GM21515 (cell line): ENCODE data around the gene CELF2.

Experiments used
- ATAC-seq: cut with Tn5 transposase; IDR thresholded peaks from one replicate; pipeline ENCODE4 v1.9.1; 2021; ENCODE audit not compliant: unreplicated experiment

The CELF2 gene

DNA sequence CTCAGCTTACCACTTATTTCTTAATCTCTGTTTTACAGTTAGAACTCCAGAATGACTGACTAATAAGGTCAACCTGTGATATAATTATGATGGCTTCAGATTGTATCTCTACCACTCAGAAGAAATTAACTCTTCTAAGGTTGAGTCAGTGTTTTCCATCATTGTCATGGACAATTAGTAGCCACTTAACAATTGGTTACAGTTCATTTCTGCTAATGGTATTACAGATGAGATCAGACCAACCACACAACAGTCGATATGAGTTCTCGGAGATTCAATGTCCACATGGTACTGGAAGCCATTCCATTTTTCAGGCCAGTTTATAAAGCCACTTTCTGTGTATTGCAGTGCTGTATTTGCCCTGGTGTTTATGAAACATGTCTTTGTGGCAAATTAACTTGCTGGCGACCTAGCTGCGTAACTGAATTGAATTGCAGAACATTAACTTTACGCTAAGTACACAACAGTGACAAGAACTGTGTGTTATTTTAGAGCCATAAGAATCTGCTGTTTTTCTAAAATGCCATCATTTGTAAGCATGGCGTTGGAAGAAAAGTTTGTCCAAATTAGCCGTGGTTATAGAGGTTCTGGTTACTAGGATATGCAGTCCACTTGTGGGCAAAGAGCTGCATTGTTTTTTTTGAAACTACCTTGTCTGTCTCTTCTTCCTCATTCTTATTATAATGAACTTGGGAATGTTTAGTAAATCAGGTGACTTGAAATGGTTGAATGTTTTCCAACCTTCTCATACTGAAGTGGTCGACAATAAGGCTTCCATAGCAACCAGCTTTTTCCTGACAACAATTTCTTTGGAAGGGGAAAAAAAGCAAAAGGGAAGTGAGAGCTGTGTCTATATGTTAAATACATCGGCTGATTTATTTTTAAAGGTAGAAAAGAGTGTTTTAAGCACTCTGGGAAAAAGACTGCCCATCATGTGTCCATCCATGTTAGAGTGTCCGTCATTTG, 76.4 kb downstream of the CELF2 start:
- ATAC-seq, result no peak

DNA sequence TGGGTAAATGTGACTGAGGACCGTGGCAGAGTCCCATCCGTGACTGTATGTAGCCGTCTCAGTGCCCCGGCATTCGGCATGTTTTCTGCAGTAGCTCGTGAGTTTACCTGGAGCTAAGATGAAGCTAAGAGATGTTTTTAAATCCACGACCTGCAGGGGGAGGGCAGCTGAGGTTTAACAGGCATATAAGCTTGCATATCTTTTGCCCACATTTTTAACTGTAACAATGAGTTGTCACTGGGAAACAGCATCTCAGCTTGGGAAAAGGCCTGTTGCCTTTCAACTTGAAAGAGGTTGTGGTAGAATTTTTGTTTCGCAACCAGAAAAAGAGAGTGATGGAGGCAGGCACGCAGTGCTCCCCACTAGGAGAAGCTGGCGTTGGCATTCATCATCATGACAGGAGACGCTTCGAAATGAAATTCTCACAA, 77.7 kb downstream of the CELF2 start:
- ATAC-seq, result no peak

DNA sequence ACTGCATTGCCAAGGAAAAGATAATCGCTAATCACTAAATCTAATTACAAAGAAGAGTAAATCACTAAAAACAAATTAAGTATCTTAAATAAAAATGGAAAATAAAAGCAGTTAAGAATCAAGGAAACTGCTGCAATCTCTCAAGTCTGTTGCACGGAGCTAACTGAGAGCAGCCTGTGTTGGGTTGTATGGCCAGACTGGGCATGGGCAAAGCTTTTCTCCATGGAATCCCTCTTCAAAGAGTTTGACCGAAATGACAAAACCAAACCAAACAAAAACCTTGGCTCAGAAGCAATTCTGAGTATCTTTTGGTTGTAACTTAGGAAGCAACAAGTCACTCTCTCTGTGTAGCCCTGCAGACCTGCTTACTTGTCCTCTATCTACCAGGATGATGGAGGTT, 78.8 kb downstream of the CELF2 start:
- no peak for ATAC-seq

DNA sequence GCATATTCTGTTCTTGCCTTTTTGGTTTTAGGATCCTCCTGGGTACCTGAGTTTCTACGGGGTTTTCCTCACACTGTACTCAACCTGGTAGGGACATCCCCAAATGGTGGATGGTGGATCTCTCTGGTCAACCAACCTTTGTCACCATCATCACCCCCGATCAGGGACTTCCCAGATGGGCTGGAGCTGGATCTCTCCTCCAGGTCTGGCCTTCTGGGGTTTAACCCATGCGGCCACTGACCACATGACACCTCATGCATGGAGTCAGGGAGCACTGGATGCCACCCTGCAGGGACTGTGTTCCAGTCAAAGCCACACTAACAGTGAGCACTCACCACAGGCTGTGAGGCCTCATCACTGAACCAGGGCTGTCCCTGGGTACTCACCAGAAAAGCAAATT, 80.0 kb downstream of the CELF2 start:
- ATAC-seq, result no peak

DNA sequence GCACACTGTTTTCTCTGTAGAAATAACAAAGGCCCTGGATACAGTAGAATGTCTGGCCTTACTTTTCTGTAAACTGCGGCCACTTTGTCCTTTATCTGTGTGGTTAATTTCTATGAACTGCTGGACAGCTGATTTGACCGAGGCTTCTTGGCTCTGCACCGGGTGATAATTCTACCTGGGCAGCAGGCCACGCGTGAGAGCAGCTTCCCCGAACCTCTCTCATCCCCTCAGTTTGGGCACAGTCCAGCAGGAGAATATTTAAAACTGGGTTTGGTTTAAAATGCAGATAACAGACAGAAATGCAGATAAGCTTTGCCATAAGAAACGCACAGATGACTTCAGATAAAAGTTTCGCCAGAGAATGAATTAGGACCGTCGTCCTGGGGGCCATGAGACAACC, 81.0 kb downstream of the CELF2 start:
- no peak for ATAC-seq

DNA sequence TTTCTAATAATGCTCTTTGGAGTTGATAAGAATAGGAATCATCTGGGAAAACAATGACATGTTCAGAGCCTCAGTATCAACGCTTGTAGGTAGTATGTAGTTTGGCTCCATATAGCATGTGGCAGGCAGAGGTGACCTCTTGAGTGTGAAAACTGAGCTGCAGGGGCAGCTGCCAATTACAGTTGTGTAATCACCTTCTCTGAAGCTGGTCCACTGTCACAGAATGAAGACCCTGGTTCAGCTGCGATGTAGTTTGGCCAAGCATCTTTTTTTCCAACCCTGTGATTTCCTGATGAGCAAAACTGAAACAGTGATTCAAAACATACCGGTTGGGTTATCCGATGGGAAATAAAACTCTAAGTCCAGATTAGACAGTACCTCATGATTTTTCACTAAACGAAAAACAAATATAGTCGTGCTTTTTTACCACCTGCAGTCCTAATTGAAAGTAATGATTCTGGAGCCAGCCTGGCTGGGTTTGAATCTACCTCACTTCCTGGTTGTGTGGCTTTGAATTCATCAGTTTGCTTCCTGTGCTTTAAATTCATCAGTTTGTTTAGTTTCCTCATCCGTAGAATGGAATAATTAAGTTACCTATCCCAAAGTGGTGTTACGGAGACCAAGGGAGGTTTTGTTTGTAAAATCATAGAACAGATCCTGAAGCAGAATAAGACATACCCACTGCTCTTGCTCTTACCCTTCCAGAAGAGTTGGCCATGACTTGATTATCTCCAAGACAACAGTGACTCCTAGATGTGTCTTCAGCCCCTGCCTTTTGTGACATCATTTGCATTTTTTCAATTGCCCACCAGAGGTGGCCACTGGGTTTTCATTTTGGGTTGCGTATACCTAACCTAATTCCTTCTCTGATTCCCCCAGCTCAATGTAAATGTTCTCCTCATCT, 87.4 kb downstream of the CELF2 start:
- no peak for ATAC-seq

DNA sequence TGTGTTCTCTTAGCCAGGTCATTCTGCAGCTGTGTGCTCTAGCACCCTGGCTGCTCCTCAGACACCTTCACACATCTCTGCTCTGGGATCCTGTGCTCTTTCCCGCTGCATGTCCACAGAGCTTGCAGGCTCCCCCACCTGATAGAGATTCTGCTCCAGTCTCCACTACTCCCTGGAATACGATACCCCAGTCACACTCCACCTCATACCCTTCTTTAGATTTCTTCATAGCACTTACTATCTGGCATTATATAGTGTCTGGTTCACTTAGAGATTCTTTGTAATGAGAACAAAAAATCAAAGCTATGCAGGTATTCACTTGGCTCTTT, 88.0 kb downstream of the CELF2 start:
- ATAC-seq, result no peak

DNA sequence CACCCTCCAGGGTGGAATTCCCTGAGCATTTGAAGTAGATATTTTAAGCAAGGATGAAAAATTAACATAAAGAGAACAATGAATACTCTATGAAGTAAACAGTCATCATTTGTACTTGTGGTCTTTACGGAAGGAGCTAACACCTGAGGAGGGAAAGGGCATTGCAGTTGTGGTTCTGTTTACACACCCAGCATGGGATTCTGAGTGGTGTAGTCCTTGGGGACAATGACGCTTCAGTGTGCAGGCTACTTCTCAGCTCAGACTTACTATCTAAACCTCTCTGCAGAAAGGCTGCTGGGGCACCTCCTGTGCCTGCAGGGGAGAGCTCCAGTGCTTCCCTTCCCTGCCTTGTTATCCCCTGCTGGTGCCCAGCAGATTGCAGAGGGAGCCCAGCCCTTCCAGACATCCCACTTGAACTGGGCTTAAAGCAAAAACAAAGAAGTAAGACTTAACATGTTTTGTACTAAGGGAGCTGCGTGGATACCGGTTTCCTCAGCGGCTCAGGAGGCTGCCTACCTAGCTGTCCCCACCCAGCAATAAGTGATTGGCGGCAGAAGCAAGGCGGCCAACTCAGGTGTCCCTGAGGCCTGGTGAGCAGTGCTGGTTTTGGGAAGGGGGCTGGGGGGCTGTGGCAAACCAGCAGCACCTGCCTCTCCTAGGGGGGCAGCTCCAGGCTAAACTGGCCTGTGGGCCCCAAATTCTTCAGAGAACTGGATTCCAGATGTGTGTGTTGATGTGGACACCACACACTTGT, 89.1 kb downstream of the CELF2 start:
- no peak for ATAC-seq

DNA sequence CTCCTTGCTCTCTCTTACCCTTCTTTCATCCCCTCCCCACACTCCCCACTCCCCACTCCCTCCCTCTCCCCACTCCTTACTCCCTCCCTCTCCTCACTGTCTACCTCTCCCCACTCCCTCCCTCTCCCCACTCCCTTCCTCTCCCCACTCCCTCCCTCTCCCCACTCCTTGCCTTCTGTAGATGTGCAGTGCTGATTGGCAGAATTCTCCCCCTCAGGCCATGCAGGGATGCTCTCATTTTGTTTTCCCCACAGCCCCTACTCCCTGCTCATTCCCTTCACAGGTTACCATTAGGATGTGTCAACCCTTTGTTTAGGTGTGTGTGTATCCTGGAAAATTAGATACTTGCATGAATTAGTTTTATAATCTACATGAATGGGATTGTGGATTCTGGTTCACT, 90.3 kb downstream of the CELF2 start:
- ATAC-seq, result no peak

DNA sequence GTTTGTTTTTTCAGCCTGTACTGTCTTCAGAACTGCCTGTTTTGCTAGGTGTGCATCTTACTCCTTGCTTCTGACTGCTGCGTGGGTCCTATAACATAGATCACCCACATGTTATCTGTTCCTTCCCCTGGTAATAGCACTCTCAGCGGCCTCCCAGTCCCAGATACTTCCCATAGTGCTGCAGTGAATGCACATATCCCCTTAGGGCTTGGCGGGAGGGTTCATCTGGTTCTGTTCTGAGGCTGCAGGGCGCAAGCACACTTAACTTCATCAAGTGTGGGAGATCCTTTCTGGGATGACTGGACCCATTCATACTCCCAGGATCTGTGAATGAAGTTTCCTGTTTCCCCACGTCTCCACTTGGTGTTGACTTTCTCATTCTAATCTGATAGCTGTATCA, 90.7 kb downstream of the CELF2 start:
- ATAC-seq, result no peak

DNA sequence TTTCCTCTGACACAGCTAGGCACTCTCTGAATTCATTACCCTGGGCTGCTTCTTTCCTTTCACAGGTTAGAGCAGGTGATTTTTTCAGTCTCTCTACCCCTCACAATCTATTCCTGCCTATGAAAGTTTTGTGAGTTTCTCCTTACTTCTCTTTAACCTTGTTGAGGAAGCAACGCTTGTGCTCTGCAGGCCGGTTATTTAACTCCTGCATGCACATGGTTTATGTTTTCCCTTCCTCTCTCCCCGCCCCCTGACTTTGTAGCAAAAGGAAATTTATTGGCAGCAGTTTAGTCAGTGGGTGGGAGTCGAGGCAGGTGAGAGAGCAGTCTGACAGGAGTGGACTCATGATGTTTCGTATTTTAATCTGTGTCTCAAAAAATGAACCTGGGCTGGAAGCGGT, 91.9 kb downstream of the CELF2 start:
- ATAC-seq, result no peak

DNA sequence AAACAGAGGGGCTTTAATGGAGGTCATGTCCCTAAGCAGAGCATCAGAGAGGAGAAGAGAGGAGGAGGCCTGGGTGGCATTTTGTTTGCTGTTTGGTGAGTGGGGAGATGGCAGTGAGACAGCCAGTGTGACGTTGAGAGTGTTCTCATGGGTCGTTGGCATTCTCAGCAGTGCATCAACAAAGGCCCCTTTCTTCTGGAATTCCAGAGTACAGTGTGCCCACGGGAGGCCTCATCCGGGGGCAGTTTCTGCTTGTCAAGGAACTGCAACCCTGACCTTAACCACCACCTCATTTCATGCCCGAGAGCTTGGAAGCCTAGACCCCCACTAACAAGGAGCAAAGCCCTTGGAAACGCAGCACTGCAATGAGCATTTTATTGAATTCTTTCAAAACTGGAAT, 92.9 kb downstream of the CELF2 start:
- no peak for ATAC-seq

DNA sequence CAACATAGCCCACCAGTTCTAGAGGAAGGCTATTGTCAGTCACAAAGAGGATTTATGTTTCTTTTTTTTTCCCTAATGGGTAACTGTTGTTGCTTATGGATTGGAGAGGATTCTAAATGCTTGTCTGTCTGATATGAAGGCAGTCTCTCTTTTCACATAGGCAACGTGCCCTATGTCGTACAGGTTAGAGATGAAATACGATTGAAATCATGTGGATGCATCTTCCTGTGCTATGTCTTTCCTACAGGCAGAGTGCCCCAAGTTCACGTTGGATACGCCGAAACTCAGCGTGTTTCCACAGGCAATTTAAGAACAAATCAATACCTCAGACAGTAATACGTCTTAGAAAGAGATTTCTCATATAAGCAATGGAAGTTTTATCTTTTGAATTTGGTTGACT, 93.8 kb downstream of the CELF2 start:
- no peak for ATAC-seq

DNA sequence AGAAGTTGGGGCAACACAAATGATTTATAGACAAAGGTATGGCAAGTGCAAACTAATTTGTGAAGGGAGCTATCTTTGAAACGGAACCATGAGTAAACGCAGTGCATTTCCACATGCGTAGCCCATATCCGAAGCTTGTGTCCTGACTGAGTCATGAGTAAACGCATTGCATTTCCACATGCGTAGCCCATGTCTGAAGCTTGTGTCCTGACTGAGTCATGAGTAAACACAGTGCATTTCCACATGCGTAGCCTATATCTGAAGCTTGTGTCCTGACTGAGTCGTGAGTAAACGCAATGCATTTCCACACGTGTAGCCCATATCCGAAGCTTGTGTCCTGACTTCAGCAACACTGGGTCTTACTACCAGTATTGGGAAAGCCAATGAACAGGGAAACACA, 95.0 kb downstream of the CELF2 start:
- no peak for ATAC-seq

DNA sequence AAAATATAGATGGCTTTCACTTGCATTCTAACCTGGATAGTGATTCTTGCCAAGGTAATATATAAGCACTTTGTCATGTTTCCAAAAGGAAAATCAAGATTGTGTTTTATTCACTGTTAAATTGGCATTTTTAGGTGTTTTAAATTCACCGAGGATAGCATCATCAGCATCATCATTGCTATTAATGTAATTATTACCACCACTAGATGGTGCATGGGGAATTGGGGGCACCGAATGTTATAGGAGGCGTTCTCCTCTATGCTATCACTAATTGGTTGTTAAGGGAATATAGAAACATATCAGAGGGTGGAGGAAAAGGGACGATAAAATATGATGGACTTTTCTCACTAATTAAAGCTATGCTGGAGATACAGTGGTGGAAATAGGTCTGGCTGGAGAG, 95.5 kb downstream of the CELF2 start:
- ATAC-seq, result no peak

DNA sequence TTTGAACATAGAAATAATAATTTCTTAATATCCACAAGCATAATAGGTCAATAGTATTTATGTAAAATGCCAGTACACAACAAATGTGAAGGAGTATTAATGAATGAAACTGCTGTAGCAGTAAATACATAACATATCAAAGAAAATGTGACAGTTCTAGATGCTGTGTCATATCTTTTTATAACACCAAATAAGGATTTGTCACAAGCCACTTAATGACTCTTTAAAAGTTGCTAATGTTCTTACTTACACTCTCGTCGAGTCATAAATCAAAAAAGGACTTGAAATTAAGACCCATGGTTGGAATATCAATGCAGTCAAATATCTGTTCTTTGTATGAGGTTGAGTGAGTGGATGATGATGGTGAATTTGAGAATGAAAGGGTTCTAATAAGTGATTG, 96.6 kb downstream of the CELF2 start:
- ATAC-seq, result no peak

DNA sequence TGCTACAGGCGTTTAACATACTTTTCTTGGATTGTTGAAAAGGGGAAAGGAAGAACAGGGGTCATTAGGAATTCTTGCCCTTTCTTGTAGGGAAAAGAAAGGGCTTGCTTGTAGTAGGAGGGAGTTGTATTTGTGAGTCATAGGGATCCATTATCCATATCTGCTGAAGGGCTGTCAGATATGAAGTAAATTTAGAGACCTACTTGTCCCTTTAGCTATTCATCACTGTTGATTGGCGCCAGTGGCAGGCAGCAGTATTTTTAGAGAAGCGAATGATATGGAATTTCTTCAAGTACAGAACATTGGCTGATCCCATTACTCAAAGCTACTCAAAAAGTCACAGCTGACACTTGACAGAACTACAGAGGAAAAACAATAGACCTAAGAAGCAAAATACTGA, 97.7 kb downstream of the CELF2 start:
- no peak for ATAC-seq

DNA sequence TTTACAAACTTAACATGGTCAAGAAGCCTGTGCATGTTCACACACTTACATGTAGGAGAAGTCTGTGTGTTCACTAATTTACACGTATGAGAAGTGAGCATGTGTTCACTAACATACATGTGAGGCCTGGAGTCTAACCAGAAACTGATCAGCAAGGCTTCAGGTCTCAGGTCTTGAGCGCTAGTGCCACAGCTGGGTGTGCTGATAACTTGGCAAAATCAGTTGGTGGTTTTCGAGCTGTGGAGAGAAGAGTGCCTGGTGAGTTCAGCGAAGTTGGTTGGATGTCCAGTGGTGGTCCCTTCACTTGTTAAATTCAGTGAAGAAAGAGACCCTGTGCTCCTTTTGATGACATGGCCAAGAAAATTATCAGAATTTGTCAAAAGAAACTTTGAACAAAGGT, 98.7 kb downstream of the CELF2 start:
- no peak for ATAC-seq

DNA sequence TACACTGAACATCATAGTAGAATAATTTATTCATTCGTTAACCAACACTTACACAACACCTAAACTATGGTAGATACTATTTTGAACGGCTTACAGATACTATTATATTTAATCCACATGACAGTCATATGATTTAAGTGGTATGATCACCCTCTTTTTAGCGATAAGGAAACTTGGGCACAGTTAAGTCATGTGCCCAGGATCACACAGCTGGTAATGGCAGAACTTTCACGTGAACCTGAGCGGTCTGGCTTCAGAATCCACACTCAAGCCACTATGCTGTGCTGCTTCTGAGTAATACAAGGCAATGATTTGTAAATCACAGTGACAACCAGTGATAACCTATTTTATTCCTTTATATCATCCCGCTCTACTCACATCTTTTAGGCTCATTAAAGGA, 99.1 kb downstream of the CELF2 start:
- no peak for ATAC-seq

DNA sequence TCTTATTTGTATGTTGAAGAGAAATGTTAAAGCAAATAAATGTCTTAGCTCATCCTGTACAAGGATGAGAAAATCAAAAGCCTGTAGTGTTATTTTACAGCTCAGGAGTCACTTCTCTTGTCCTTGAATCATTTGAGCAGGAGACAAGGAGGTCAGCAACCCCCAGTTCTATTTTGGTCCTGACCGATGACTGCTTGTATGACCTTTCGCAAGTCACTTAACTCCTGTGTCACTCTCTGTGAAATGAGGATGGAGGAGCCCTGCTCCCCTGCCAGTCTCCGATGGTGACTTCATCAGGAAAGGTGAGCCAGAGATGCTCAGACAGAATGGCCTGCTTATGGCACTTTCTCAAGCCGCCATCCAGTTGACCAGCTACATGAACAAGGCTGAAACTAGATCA, 101.0 kb downstream of the CELF2 start:
- no peak for ATAC-seq

DNA sequence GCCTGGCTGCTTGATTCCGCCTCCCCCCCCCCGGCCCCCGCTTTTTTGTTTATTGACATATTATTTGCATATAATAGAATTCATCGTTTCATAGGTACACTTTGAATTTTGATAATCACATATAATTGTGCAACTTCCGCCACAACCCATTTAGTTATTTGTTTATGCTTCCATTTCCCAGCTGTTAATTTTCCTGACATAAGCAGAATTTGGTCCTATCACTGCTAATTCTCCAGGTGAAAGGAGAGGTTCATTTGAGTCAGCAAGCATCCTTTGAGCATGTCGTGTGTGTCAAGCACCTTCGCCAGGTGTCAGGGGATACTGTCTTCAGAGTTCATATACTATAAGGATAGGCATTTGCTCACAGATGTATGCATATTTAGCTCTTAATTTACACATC, 102.2 kb downstream of the CELF2 start:
- ATAC-seq, result no peak
